KMS-11 (cell line): ENCODE data around the gene GRK3.

Experiments used
- H2AFZ ChIP-seq: fragments of 200-600 bp; sonication (generic); 2 replicates; pipeline ENCODE4 v1.6.1; 2016; ENCODE audit warnings: antibody characterized with exemption, mixed run types, low read depth
- H3K27ac ChIP-seq: fragments of 200-600 bp; sonication (generic); 2 replicates; pipeline ENCODE4 v1.6.1; 2016; ENCODE audit warnings: mild to moderate bottlenecking, mixed run types
- H3K27me3 ChIP-seq: fragments of 200-600 bp; sonication (generic); 2 replicates; pipeline ENCODE4 v1.6.1; 2017; ENCODE audit warnings: mild to moderate bottlenecking, low read depth, mixed run types, moderate library complexity; ENCODE audit not compliant: insufficient read depth
- H3K36me3 ChIP-seq: fragments of 200-600 bp; sonication (generic); 2 replicates; pipeline ENCODE4 v1.6.1; 2017; ENCODE audit warnings: mild to moderate bottlenecking, mixed run types; ENCODE audit not compliant: insufficient read depth
- H3K4me1 ChIP-seq: fragments of 200-600 bp; sonication (generic); 2 replicates; pipeline ENCODE4 v1.6.1; 2016; ENCODE audit warnings: mild to moderate bottlenecking, low read depth, mixed run types; ENCODE audit not compliant: poor library complexity, severe bottlenecking
- H3K4me2 ChIP-seq: fragments of 200-600 bp; sonication (generic); 2 replicates; pipeline ENCODE4 v1.7.0; 2016; ENCODE audit warnings: mild to moderate bottlenecking, mixed run types
- H3K4me3 ChIP-seq: fragments of 200-600 bp; sonication (generic); IDR thresholded peaks from 2 replicates; pipeline ENCODE4 v1.6.1; 2017; ENCODE audit warnings: low read depth, low read length, mixed read lengths; ENCODE audit not compliant: insufficient read depth
- H3K79me2 ChIP-seq: fragments of 200-600 bp; sonication (generic); 2 replicates; pipeline ENCODE4 v1.6.1; 2016; ENCODE audit warnings: low read depth, mixed run types; ENCODE audit not compliant: insufficient read depth
- H3K9ac ChIP-seq: fragments of 200-600 bp; sonication (generic); 2 replicates; pipeline ENCODE4 v1.6.1; 2016; ENCODE audit warnings: mild to moderate bottlenecking, mixed run types
- H4K20me1 ChIP-seq: fragments of 200-600 bp; sonication (generic); 2 replicates; pipeline ENCODE4 v1.6.1; 2016; ENCODE audit warnings: mild to moderate bottlenecking, mixed run types; ENCODE audit not compliant: insufficient read depth
- CTCF ChIP-seq: fragments of 200-600 bp; sonication (generic); conservative IDR thresholded peaks from 2 replicates; pipeline ENCODE4 v1.6.1; 2017; ENCODE audit warnings: low read depth, mild to moderate bottlenecking, antibody characterized with exemption, low read length, moderate library complexity, mixed read lengths

The GRK3 gene

DNA sequence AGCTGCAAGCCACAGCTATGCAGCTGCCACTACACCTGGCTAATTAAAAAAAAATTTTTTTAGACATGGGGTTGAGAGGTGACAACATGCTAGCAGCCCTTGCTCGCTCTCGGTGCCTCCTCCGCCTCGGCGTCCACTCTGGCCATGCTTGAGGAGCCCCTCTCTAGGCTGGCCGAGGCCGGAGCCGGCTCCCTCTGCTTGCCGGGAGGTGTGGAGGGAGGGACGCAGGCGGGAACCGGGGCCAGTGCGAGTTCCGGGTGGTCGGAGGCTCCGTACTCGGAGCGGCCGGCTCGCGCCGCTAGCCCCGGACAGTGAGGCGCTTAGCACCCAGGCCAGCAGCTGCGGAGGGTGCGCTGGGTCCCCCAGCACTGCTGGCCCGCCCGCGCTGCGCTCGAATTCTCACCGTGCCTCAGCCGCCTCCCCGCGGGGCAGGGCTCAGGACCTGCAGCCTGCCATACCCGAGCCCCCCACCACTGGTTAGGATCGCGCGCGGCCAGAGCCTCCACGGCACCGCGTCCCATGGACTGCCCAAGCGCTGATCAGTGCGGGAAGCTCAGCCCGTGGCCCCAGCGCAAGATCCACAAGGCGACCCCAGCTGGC lies 188.2 kb downstream of the GRK3 start:
- Histone ChIP-seq H3K4me3 (no peak overlapping the region), H3K36me3 (no peaks in the 10 kb centered on the region), H3K27ac (no peak overlapping the region), H4K20me1 (no peaks in the 10 kb centered on the region), H3K9ac (no peak overlapping the region), H3K4me2 (no peak overlapping the region), H3K27me3 (no peaks in the 10 kb centered on the region), H2AFZ (no peak overlapping the region), H3K4me1 (no peaks in the 10 kb centered on the region), H3K79me2 (no peaks in the 10 kb centered on the region)
- no peak for TF ChIP-seq CTCF

- Histone ChIP-seq H3K4me2 (no peak overlapping the region), H3K9ac (no peak overlapping the region), H2AFZ (no peak overlapping the region), H3K79me2 (no peaks in the 10 kb centered on the region), H3K4me1 (no peaks in the 10 kb centered on the region), H3K36me3 (no peaks in the 10 kb centered on the region), H3K27me3 (no peaks in the 10 kb centered on the region), H3K27ac (no peak overlapping the region), H4K20me1 (no peaks in the 10 kb centered on the region), H3K4me3 (no peak overlapping the region)
- TF ChIP-seq CTCF: no peak
These were observed 188.8 kb downstream of the GRK3 start for GRCh38 chr22:25753252-25753651.

- Histone ChIP-seq H3K27ac (no peak overlapping the region), H3K9ac (no peak overlapping the region)
These were observed 190.2 kb downstream of the GRK3 start for GRCh38 chr22:25754527-25755202.

DNA sequence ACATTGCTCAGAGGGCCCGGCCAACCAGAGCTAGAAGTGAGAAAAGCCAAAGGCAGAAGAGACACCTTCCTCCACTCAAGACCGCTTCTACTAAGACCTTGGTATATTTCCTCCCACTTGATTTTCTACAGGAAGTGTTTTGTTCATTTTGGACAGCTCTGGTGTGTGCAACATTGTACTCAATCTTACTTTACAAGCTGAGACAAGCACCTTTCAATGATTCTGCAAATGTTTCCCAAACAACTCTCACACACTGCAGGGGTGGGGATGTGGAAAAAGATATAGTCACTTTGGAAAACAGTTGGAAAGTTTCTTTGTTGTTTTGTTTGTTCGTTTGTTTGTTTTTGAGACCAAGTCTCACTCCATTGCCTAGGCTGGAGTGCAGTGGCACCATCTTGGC lies 193.2 kb downstream of the GRK3 start:
- Histone ChIP-seq H3K36me3 (no peaks in the 10 kb centered on the region), H3K9ac (no peak overlapping the region), H4K20me1 (no peaks in the 10 kb centered on the region), H3K27me3 (no peaks in the 10 kb centered on the region), H2AFZ (no peak overlapping the region), H3K4me1 (no peaks in the 10 kb centered on the region), H3K4me3 (no peak overlapping the region), H3K27ac (no peak overlapping the region), H3K79me2 (no peaks in the 10 kb centered on the region), H3K4me2 (no peak overlapping the region)
- TF ChIP-seq CTCF: no peak

More at GRCh38 chr22:25754527-25755202, 190.2 kb downstream of the GRK3 start:
- Histone ChIP-seq H3K36me3 (no peaks in the 10 kb centered on the region), H3K27me3 (no peaks in the 10 kb centered on the region), H2AFZ (no peak overlapping the region), H3K4me1 (no peaks in the 10 kb centered on the region), H4K20me1 (no peaks in the 10 kb centered on the region), H3K4me2 (no peak overlapping the region), H3K79me2 (no peaks in the 10 kb centered on the region), H3K4me3 (no peak overlapping the region)
- no peak for TF ChIP-seq CTCF
